Activated CD8-positive, alpha-beta memory T cell treated with anti-CD3 and anti-CD28 coated beads, Interleukin-2, amount 50 U/mL, for 1 hour (primary cell): ENCODE measurements around the gene DBH.
"Not testable (repeated sequence)": the region's sequence is repeated elsewhere in the genome, so short reads cannot be mapped to it uniquely, and the experiment has no call there.

Experiments used
- DNase-seq: peaks from one replicate; pipeline ENCODE4 v3.0.0-alpha.2; 2020; ENCODE audit errors: extremely low read depth

The DBH gene

DNA sequence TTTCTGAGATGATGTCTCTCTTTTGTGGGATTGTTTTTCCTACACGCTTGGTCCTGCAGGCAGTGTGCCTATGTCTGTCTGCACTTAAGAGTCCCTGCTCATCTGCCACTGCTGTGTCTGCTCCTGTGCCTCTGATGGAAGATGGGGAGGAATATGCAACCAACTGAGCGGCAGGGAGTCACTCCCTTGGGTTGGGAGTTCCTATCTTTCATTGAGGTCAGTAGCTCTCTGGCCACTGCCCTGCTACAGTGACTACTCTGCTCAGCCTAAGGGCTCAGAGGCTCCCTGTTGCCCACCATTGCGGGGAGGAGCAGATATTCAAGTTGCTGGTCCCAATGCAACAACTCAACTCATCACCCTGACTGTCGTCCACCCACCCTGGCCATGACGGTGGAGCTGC lies 13.6 kb upstream of the DBH start:
- DNase-seq, result no peak

DNA sequence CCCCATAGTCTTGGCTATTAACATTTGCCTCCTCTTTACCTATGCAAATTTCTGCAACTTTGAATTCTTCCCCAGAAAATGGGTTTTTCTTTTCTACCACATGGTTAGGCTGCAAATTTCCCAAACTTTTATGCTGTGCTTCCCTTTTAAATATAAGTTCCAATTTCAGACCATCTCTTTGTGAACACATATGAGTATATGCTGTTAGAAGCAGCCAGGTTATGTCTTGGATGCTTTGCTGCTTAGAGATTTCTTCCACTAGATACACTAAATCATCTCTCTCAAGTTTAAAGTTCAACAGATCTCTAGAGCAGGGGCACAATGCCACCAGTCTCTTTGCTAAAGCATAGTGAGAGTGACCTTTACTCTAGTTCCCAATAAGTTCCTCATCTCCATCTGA lies 10.2 kb upstream of the DBH start:
- not testable (repeated sequence) for DNase-seq

DNA sequence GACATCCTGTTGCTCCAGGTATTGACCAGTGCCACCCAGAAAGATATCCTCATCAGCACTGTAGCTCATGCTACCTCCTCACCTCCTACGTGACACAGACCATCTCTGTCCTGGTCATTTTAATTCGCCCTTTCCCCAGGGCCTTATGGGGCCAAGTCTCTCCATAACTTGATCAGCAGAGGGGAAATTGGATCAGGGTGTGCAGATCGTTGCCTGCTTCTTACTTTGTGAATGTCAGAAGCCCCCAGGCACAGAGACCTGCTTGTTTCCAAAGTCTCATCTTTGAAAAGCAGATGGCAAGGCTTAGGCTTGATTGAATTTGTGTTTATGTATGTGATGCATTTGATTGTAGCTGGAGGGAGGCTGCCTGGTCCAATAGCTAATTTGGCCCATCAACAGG lies 8.8 kb upstream of the DBH start:
- no peak for DNase-seq

DNA sequence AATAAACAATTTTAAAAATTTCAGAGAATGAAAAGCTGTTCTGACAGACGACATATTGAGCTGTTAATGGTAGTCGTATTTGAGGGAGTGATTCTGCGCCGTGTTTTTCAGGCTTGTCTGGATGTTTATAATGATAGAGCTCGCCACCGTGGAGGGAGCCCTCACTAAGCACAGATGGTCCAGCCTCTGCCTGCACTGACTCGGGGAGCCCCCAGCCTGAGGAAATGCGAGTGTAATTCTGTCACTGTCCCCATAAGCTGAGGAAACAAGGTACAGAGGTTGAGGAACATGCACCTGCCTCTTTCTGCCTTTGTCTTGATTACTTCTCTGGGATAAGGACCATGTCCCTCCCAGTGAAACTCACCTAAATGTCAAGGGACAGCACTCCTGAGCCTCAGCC lies 7.4 kb upstream of the DBH start:
- no peak for DNase-seq

DNA sequence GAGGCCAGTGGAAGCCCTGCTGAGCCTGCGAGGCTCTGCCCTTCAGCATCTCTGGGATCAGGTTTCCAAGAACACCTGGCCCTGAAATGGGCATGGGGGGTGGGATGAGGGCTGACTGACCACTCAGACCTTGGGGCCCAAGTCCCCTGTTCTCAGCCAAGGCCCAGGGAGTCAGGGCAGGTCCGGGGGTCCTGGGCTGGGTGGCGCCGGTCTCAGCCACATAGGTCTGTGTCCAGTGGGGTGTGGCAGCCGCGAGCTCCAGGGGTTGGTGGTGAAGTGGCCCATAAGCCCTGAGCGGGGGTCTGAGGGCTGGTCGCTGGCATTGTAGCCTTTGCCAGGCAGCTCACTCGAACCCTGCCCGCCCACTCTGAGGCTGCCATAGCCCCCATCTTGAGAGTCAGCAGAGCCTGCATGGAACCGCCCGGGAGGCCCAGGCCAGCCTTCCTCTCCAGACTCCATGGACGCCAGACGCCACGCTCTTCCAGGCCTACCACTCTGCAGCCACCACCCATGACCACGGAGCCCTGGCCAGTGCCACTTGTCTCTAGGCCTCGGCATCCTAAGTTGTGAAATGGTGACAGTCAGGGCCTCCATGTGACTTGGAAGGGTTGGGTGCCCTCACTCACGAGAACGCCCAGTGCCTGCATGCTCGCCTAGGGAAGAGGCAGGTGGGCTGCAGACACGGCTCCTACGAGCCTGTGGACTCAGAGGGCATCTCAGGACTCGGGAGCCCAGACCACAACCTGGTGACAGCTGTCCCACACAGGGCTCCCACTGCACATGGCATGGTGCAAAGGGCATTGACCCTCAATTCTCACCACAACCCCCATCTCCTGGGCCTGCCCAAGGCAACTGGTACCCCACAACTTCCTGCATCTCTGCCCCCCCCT lies 6.7 kb upstream of the DBH start:
- DNase-seq, result no peak

DNA sequence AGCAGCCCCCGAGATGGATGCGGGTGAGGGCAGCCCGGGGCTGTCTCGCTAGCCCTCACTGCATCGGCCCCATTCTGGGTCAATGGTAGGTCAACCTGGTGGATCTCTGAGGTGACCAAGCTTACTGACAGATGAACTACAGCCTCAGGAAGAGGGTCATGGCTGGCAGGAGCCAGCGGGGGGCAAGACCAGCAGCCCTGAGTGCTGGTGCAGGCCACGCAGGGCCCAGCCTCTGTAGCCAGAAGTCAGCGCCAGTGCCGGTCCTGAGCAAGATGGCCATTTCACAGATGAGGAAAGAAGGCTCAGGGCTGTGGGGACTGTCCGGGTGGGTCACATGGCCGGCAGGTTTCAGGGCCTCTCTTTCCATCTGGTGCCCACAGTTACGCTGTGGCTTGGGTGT lies 5.1 kb upstream of the DBH start:
- DNase-seq, result no peak

DNA sequence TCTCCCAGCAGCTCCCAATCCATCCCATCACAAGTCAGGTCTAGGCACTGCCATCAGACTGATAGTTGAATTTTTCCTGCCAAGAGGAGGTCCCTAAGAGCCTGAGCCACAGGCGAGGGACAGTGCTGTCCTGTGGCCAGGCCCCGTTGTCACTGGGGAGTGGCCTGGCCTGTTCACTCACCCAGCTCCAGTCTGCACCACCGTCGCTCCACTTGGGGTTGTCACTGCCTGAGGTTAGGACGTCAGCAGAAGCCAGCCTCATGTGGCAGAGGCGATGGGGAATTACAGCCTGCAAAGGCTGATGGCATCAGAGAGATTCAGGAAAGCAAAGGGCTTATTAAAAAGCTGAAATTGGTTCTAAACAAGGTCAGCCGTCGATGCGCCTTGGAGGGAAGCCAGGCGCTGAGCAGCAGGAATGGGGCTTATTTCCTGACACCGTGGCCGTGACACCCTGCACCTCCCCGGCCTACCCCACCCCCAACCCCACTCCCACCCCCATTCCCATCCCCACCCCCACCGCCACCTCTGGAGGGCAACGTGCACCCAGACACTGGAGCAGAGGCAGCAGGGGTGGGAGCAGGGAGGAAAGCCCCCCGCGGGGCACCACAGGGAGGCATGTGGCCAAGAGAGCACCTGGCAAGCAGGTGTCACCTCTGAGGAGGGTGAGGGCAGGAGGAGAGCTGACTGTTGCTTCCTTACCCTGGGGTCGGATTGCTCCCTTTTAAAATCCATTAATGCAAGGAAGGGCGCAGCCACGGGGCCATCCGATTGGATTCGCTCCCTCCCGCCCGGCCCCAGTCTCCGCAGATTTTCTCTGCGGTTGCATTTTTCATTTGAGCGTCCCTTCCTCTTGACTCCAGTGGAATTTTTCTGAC lies 3.1 kb upstream of the DBH start:
- no peak for DNase-seq

DNA sequence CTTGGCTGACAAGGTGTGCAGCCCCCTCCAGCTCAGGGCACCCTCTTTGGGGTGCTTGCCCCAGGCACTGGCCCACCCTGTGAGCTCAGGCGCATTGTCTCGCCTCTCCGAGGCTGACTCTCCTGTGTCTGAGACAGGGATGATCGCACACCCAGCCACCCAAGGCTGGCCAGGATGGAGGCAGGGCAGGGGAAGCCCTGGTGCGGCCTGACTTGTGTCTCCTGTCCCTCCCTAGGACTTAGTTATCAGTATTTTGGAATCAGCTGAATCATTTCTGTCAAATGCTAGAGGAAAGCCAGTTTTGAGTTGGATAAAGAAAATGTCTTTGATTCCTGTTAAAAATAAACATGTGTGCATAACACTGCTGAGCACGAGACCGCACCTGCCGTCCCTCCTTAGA lies 2.5 kb upstream of the DBH start:
- no peak for DNase-seq

DNA sequence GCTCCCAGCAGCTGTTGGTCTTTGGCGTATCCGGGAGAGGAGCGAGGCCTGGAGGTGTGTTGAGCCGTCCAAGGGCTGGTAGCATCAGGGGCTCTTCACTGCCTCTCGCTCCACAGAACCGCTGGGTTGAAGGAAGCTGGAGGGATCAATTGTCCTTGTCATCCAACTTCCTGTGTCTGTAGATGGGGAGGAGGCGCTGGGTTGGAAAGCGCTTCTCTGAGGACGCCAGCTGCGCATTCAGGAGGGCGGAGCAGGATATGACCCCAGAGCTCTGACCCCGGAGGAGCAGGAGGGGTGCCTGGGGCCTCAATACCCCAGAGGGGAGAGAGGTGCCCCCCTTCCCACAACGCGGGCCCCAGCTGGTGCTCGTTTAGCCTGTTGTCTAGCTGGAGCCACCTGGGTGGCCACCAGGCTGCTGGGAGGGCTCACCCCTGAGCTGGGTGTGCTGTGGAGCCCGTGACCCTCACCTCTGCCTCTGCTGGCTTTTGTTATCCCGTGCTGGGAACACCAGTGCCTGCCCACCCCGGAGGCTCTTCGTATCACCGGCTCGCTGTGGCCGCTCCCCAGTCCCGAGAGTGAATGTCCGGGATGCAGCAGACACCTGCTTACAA lies 2.0 kb upstream of the DBH start:
- DNase-seq, result no peak

DNA sequence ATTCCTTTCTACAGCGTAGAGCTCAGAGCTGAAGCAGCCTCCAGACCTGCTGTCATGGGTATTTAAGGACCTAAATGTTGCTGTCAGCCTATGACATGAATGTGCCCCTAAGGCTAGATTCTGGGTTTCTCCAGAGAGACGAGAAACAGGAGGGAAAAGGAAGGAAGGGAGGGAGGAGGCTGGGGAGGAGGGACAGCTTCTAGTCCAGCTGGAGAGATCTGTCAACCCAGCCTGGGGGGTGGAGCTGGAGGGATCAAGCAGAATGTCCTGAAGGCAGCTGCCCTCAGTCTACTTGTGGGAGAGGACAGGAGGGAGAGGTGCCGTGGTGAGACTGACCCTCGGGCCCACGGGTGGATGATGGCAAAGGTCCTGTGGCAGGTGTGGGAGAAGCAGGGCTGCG lies 1.1 kb upstream of the DBH start:
- no peak for DNase-seq

DNA sequence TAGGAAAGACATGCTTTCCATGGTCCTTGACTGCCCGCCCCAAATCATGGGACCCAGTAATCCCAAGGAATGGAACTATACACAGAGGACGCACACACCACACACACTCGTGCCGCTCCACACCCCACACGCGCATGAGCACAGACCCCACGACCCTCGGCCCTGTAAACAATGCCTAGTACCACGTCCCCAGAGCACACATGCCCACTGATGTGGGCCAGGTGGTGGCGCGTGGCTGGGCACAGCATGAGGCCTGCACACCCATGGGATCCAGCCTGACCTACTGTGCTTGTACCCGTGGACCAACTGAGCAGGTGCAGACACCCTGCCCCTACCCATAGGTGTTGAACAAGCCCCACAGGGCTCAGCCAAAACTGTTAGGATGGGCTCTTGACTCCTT lies 739 bp downstream of the DBH start:
- no peak for DNase-seq

DNA sequence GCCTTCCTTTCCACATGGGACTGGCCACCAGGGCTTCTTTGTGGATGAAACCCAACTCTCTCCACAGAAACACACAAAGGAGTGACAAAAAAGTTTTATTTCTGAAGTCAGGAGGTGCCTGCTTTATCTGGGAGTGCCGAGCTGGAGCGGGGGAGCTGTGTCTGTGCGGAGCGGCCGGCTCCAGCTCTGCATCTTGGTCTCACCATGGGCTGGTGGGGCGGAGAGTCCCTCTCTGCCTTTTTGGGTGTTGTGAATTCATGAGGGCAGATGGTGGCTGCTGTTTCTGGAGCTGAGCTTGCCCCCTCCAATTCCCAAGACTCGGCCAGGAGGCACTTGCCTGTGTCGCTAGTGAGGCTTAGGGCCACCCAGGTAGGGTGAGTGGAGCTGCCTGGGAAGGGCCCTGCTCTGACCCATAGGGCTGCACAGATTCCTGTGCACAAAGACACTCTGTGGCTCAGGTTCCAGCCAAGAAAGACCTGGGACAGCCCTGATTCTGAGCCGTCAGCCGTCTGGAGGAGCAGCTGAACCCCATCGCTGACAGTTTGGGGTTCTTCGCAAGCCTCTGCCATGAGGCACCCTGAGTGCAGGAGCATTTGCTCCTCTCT lies 1.4 kb downstream of the DBH start:
- no peak for DNase-seq

DNA sequence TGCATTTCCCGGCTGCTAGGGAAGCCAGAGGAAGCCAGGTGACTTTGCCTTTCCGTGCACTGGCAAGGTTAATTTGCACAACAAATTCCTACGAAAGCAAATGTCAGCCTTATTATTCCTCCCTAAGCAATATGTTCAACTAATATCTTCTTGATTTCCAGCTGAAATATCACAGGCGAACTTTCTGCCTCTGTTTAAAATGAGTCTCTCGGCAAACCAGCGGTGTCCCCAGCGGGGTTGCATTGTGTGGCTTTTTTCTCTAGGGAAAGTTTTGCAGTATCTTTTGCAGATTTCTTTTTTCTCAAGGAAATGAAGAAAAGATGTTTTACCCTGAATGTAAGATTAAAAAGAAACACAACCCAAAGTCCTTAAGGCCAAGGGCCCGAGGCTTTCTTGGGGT lies 1.9 kb downstream of the DBH start:
- DNase-seq, result no peak

DNA sequence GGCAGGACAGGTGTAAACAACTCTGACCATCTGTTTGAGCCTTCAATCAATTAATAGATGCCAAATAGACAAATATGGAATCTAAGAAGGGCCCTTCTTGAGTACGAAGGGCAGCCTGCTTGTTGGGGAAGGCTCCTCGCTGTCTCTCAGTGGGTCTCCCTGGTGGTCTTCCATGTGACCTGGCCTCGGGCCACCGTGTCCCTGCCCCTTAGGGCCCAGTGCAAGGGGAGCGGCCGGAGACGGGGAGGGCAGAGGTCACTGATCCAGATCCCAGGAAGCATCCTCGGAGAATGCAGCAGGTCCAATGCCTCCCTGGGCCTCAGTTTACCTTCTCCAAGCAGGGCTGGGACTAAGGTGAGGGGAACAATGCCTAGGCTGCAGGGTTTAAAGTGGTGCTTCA lies 2.5 kb downstream of the DBH start:
- DNase-seq, result no peak

DNA sequence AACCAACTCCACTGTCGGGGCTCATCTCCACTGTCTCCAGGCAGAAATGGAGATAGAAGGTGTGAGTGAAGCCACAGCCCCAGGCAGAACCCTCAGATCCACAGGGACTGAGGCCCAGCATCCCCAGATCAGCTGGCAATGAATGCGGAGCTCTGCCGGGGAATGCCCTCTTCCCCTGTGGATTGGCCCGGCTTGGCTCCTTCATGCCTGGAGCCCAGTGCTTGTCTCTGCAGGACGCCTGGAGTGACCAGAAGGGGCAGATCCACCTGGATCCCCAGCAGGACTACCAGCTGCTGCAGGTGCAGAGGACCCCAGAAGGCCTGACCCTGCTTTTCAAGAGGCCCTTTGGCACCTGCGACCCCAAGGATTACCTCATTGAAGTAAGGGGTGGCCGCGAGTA lies 3.5 kb downstream of the DBH start:
- DNase-seq, result no peak

DNA sequence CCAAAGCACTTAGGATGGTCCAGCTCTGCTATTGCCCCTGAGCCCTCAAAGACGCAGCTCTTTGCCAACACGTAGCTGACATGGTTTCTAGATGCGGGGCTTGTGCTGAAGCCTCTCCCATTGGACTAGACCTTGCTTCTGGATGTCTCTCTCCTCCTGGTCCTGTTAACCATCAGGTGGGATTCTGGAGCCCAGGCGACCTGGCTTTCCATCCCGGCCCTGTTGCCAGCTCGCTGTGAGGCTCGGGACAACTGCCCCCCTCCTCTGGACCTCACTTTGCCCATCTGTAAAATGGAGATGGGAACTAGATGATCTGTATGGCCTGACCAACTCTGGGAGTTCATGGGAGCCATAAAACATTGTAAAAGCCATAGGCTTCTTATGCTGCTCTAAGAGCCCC lies 4.0 kb downstream of the DBH start:
- no peak for DNase-seq

DNA sequence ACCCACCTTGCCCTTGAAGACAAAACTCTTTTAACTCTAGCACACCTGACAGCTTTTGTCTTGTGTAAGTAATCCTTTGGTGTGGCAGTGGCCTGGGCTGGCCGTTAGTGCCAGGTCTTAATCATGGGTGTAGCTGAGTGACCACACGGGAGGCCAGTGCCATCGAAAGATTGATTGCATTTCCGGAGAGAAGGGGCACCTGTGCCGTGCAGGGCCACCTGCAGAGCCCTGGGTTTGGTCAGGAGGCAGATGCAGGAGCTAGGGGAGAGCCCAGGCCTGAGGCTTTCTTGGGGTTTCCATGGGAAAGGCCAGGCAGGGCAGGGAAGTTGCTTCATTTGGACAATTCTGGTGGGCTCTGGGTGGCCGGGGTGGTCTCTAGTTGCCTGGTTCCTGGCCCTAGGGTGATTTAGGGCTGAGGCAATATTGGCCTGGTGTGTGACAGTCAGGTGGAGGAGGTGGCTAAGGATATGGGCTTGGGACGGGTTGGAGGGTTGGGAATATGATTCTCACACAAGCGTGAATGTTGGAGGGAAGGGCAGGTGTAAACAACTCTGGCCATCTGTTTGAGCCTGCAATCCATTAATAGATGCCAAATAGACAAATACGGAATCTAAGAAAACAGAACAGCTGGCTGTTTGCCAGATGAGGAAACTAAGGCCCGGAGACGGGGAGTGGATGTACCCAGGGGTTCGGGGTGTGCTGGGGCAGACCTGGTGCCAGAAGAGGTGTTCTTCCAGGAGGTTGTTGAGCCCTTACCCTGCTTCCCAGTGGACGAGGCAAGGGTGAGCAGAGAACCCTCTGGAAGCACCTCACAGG lies 4.6 kb downstream of the DBH start:
- no peak for DNase-seq

DNA sequence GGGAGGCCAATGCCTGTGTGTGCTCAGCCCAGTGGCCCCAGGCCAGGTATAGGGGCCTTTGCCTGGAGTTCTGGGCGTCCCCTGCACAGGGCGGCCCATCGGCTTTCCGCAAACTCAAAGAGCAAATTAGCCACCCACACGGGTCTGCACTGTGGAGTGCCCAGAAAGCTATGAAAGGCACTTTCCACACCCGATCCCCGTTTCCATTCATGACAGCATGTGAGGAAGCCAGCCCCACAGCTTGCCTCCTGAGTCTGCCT lies 5.2 kb downstream of the DBH start:
- no peak for DNase-seq

DNA sequence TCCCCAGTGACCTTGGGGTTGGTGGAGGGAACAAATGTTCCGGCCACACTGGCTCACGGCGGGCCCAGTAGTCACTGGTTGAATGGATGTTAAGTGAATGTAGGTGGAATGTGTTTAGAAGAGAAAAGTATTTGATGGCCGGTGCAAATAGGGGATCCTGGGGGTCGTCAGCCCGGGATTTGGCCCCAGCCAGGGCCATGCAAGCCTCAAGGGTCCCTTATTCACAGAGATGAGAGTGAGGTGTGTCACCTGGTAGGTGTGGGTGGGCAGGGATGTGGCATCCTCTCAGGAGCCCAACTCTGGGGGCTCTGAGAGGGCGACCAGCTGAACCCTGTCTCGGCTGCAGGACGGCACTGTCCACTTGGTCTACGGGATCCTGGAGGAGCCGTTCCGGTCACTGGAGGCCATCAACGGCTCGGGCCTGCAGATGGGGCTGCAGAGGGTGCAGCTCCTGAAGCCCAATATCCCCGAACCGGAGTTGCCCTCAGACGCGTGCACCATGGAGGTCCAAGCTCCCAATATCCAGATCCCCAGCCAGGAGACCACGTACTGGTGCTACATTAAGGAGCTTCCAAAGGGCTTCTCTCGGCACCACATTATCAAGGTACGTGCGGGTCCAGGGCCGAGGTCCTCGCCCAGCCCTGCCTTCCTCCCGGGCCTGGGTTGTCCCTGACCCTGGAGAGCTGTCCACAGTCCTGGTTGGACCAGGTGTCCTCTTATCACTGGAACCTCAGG lies 5.9 kb downstream of the DBH start:
- DNase-seq, result no peak

DNA sequence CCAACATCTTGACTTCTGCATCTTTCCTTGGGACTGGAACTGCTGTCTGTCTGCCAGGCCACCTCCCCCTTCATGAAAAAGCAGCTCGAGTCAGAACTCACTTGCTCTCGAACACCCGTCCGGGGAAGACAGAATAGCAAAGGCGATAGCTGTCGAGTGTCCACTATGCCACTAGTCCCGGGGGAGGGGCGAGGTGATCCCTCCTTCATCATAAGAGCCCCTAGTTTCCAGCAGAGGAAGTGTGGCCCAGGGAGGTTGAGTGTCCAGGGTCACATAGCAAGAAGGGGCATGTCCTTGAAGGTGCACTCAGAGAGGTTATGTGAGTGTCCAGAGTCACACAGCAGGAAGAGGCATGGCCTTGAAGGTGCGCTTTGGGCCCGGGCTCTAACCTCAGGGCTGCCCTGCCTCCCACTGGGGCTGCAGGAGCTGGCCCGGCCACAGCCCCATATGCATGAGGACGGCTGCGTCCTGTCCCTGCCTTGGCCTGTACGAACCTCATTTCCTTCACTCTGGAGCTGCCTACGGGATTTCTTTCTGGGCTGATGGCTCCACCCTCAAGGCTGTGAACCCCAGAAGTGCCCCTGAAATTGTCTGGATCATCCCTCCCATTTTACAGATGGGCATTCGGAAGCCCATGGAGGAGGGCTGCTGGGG lies 6.7 kb downstream of the DBH start:
- DNase-seq, result no peak

DNA sequence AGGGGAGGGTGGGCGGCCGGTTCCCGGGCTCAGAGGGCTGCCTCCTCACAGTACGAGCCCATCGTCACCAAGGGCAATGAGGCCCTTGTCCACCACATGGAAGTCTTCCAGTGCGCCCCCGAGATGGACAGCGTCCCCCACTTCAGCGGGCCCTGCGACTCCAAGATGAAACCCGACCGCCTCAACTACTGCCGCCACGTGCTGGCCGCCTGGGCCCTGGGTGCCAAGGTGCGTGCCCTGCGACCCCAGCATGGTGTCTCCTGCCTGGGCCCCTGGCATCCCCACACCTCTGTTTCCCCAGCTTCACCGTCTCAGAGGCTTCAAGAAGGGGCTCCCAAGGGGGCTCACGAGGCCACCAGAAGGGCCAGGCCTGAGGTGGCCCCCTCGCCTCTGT lies 7.2 kb downstream of the DBH start:
- DNase-seq, result no peak
